ENCODE results near the gene COL4A4.

Gene COL4A4

DNA sequence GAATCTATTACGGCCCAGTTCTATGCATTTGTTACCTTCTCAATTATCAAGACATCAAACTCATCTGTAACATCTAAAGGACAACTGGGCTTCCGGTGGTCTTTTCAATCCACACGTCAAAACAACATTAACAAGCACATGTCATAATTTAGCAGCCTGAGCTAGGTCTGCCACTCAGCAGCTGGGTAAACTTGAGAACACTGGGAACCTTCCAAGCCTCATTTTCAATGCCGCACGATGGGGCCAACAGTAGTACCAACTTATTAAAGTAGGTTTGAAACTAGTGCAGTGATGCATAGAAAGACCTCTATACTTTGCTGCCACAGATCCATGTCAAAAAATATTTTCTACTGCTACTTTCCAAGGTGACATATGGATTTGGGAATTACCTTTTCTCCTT lies 60.4 kb downstream of the COL4A4 start:
- H3K9ac ChIP-seq, result no peak overlapping the region
- no peaks in the 10 kb centered on the region for H3K79me2 ChIP-seq (ENCODE audit: insufficient read depth, low read depth)
- no peaks in the 10 kb centered on the region for H3K4me1 ChIP-seq (ENCODE audit: low read depth, poor library complexity, severe bottlenecking)
- no peak overlapping the region for H3K4me2 ChIP-seq
- H2AFZ ChIP-seq (ENCODE audit: low read depth), result no peak overlapping the region
- no peak for TF ChIP-seq CTCF (conservative IDR thresholded peaks at IDR 0.05; ENCODE audit: low read depth, low read length)
- no peak overlapping the region for H3K4me3 ChIP-seq (IDR thresholded peaks at IDR 0.05; ENCODE audit: insufficient read depth, low read depth, low read length)
- H3K27me3 ChIP-seq (ENCODE audit: insufficient read depth, low read depth), result no peaks in the 10 kb centered on the region
- H3K27ac ChIP-seq, result no peak overlapping the region
- H4K20me1 ChIP-seq (ENCODE audit: insufficient read depth), result no peaks in the 10 kb centered on the region
- H3K36me3 ChIP-seq (ENCODE audit: insufficient read depth), result no peaks in the 10 kb centered on the region

DNA sequence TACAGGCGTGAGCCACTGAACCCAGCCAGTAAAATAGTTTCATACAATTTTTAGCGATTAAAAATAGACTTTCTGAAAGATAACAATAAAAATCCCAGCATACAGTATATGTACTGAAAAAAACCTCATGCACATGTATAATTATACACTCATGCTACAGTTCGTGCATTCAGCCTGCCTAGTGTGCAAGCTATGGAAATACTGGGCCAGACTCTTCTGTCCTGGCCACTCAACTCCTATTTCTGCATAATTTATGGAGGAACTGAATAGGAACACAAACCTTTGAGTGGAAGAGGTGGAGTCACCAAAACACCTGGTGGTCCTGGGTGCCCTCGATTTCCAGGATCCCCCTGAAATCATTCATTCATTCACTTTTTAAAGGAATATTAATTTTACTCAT lies 64.7 kb downstream of the COL4A4 start:
- Histone ChIP-seq H3K9ac (no peak overlapping the region), H4K20me1 (ENCODE audit: insufficient read depth) (no peaks in the 10 kb centered on the region), H3K36me3 (ENCODE audit: insufficient read depth) (no peaks in the 10 kb centered on the region), H2AFZ (ENCODE audit: low read depth) (no peak overlapping the region), H3K4me1 (ENCODE audit: low read depth, poor library complexity, severe bottlenecking) (no peaks in the 10 kb centered on the region), H3K27me3 (ENCODE audit: insufficient read depth, low read depth) (no peaks in the 10 kb centered on the region), H3K4me3 (IDR thresholded peaks at IDR 0.05; ENCODE audit: insufficient read depth, low read depth, low read length) (no peak overlapping the region), H3K27ac (no peak overlapping the region), H3K79me2 (ENCODE audit: insufficient read depth, low read depth) (no peaks in the 10 kb centered on the region), H3K4me2 (no peak overlapping the region)
- TF ChIP-seq CTCF (conservative IDR thresholded peaks at IDR 0.05; ENCODE audit: low read depth, low read length), result no peak

DNA sequence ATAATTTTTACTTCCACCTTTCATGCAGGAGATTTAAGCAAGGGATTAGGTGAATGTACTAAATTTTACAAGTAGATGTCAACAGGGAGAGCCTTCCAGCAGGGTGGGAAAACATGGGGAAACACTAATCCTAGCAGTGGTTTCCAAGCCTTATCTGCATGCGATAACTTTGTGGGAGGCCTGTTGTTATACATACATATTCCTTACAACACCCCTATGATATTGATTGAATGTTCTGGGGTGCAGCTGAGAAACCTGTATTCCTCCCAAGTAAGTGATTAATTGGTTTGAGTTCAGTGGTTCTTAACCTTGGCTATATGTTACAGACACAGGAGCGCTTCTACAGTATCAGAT lies 65.9 kb downstream of the COL4A4 start:
- Histone ChIP-seq H3K36me3 (ENCODE audit: insufficient read depth) (no peaks in the 10 kb centered on the region), H2AFZ (ENCODE audit: low read depth) (no peak overlapping the region), H3K27ac (no peak overlapping the region), H3K79me2 (ENCODE audit: insufficient read depth, low read depth) (no peaks in the 10 kb centered on the region), H3K9ac (no peak overlapping the region), H3K4me2 (no peak overlapping the region), H3K4me1 (ENCODE audit: low read depth, poor library complexity, severe bottlenecking) (no peaks in the 10 kb centered on the region), H3K27me3 (ENCODE audit: insufficient read depth, low read depth) (no peaks in the 10 kb centered on the region), H3K4me3 (IDR thresholded peaks at IDR 0.05; ENCODE audit: insufficient read depth, low read depth, low read length) (no peak overlapping the region), H4K20me1 (ENCODE audit: insufficient read depth) (no peaks in the 10 kb centered on the region)
- TF ChIP-seq CTCF (conservative IDR thresholded peaks at IDR 0.05; ENCODE audit: low read depth, low read length), result no peak

- no peak overlapping the region for H3K27ac ChIP-seq
- no peaks in the 10 kb centered on the region for H3K4me1 ChIP-seq (ENCODE audit: low read depth, poor library complexity, severe bottlenecking)
- no peak overlapping the region for H3K4me3 ChIP-seq (IDR thresholded peaks at IDR 0.05; ENCODE audit: insufficient read depth, low read depth, low read length)
- no peaks in the 10 kb centered on the region for H4K20me1 ChIP-seq (ENCODE audit: insufficient read depth)
- H3K27me3 ChIP-seq (ENCODE audit: insufficient read depth, low read depth), result no peaks in the 10 kb centered on the region
- no peak overlapping the region for H3K4me2 ChIP-seq
- H2AFZ ChIP-seq (ENCODE audit: low read depth), result no peak overlapping the region
- no peak for TF ChIP-seq CTCF (conservative IDR thresholded peaks at IDR 0.05; ENCODE audit: low read depth, low read length)
- H3K36me3 ChIP-seq (ENCODE audit: insufficient read depth), result no peaks in the 10 kb centered on the region
- no peaks in the 10 kb centered on the region for H3K79me2 ChIP-seq (ENCODE audit: insufficient read depth, low read depth)
- H3K9ac ChIP-seq, result no peak overlapping the region
These were observed 66.4 kb downstream of the COL4A4 start for GRCh38 chr2:227097495-227098161.
